ENCODE results near the gene BLOC1S3.

Gene BLOC1S3

DNA sequence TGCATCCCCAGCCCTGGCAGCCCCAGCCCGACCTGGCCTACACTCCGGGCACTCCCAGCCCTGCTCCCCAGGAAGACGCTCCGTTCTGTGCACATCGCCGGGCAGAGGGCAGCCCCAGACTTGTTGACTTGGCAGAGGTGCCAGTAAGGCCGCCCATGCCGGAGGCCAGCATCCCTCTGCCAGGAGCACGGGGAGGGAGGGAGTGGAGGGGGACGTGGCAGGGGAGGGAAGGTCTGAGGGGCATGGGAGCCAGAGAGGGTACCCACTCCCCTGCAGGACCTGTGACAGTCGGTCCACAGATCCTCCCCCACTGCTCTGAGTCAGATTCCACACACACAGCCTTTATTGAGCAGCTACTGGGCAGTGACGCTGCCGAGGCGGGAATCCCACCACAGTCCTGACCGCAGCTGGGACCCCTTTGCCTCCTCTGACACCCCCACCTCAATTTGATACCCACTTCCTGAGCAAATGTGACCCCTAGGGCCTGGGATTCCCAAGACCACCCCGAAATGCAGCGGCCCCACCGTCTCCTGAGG is 15.9 kb upstream of the BLOC1S3 start:
- DNase-seq, result no peak

GRCh38 chr19:45163156-45163555 is 15.4 kb upstream of the BLOC1S3 start:
- DNase-seq, result no peak

- DNase-seq, result no peak
Observed at GRCh38 chr19:45163751-45164460, 14.7 kb upstream of the BLOC1S3 start.

GRCh38 chr19:45164577-45165335 is 13.8 kb upstream of the BLOC1S3 start:
- peak; percentile 61 for DNase-seq

DNA sequence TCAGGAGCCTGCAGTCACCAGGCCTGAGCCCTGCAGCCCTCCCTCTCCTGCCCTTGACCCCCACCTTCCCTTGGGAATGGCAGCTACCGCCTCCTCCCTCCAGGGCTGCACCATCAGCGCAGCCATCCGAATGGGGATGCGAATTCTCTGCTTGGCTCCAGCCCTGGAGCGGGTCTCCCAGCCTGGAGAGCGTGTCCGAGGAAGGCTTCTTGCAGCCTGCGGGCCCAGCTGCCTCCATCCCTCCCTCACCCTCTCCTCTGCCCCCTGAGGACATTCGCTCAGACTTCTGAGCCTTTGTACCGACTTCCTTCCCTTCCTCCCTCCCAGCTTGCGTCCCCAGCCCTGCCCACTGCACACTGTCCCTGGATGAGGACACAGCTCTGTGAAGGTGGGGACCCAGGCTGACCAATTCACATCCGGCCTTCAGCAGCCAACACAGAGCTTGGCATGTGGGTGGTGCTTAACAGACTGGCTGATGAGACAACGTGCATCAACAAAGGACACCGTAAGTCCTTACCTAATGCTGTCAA is 11.8 kb upstream of the BLOC1S3 start:
- DNase-seq, result no peak

- DNase-seq, result no peak
Observed at GRCh38 chr19:45168767-45169351, 9.7 kb upstream of the BLOC1S3 start.

- DNase-seq, result no peak
Observed at GRCh38 chr19:45169602-45170001, 9.0 kb upstream of the BLOC1S3 start.

DNA sequence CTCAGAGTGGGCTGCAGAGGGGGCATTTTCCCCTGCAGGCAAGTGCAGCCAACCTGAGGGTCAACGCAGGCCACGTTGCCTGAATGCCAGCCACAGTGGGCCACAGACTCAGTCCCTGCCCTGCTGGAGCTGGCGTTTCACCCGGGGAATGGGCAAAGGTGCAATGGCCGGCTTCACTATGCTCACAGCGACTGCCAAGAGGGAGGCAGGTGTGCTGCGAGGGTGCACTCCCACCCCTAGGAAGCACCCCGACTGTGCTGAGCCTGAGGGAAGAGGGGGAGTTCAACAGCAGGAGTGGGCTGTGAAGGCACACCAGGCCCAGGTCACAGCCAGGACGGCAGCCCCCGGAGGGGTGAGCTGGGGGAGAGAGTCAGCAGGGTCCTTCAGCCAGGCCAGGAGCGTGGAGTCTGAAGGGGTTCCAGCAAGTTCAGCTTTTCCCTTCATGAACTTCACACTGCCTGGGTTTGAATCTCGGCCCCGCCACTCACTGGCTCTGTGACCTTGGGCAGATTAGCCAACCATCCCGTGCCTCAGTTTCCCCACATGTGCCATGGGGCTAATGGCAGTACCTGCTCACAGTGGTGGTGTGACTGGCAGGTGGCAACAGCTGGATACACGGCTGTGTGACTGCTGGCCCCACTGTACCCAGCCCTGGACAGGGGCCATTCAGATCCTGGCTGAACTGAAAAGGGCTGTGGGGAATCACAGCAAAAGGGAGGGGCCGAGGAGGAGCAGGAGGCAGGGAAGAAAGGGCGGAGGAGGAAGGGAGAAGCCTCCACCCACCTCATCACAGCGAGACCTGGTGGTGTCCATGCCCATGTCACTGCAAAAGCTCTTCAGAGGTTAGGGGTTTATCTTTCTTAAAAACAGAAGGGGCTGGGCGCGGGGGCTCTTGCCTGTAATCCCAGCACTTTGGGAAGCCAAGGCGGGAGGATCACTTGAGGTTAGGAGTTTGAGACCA is 8.2 kb upstream of the BLOC1S3 start:
- DNase-seq, result no peak

DNA sequence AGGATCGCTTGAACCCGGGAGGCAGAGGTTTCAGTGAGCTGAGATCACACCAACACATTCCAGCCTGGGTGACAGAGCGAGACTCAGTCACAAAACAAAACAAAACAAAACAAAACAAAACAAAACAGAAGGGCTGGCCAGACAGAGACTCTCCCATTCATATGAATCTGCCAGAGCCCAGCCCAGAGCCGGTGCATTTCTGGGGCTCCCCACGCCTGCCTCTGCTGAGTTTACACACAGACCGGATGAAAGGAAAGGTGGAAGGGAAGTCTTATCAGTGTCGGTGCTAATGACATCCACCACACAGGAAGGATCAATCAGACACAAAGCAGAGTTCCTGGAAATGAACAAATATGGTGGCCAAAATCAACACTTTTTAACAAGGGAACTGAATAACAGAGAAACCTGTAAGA is 7.4 kb upstream of the BLOC1S3 start:
- DNase-seq, result peak; percentile 62

GRCh38 chr19:45172173-45172572 is 6.4 kb upstream of the BLOC1S3 start:
- DNase-seq, result peak; percentile 57

DNA sequence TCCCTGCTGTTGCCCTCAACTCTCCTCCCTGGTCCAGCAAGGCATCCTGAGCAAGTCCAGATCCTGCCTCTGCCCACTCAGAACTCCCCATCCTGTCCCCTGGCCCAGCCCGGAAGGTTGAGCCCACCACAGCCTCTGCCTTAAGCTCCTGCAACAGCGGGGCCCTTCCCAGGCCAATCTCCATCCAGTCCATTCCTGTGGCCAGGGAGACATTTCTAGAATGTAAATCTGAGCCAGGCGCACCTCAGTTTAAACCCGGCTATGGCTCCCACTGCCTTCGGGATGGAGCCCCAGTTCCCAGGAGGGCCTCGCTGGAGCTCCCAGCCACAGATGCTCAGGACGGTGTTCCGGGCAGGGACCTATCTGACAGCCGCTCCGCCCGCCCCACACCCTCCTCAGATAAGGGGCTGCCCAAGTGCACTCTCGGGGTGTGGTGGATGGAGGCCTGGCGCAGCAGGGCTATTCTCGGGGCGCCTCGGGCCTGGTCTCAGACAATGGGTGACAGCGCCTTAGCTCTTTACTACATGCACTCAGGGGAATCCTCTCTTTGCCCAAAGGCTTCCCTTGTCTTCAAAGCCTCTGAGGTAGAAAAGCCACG is 5.9 kb upstream of the BLOC1S3 start:
- no peak for DNase-seq

- no peak for DNase-seq
Observed at GRCh38 chr19:45173816-45174215, 4.8 kb upstream of the BLOC1S3 start.

DNA sequence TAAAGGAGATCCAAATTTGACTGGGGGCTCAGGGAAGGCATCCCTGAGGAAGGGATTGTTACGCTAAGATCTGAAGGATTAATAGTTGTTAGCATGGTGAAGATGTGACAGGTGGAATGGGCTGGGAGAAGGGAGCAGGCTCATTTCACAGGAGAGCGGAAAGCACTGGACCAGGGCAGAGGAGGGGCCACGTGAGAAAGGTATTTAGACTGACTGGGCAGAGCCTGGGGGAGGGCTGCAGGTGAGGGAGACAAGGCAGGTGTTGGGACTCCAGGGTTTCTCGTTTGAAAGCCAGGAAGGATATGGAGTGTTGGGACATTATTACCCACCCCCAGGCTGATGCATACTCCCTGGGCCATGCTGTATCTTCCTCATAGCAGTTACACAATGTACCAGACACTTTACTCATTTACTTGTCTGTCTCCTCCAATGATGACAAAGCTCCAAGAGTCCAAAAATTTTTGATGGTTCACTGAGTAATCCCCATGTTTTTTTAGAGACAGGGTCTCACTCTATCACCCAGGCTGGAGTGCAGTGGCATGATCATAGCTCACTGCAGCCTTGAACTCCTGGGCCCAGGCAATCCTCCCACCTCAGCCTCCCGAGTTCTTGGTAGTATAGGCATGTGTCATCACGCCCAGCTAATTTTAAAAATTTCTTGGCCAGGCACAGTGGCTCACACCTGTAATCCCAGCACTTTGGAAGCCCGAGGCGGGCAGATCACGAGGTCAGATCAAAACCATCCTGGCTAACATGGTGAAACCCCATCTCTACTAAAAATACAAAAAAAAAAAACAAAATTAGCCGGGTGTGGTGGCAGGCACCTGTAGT is 2.9 kb upstream of the BLOC1S3 start:
- DNase-seq, result no peak

GRCh38 chr19:45177817-45178261 is 745 bp upstream of the BLOC1S3 start, which contains the start of gene TRAPPC6A:
TRAPPC6A (minus strand) TSS chr19:45178237; CDS start chr19:45178218, 19 bp downstream.
- DNase-seq, result no peak

DNA sequence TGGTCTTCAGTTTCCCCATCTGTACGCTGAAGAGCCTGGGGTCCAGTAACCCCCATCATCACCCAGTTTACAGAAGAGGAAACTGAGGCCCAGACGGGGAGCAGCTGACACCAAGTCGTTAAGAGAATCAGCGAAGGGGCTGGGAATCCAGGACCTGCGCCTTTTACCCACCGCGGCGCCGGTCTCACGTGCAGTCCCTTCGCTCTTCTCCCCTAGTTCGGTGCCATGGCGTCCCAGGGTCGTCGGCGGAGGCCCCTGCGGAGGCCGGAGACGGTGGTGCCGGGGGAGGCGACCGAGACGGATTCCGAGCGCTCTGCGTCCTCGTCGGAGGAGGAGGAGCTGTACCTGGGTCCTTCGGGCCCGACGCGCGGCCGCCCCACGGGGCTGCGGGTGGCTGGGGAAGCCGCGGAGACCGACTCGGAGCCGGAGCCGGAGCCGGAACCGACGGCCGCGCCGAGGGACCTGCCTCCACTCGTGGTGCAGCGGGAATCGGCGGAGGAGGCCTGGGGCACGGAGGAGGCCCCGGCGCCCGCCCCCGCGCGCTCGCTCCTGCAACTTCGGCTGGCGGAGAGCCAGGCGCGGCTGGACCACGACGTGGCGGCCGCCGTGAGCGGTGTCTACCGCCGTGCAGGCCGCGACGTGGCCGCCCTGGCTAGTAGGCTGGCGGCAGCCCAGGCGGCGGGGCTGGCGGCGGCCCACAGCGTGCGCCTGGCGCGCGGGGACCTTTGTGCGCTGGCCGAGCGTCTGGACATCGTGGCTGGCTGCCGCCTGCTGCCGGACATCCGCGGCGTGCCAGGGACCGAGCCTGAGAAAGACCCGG is 698 bp downstream of the BLOC1S3 start:
- peak; percentile 37 for DNase-seq

DNA sequence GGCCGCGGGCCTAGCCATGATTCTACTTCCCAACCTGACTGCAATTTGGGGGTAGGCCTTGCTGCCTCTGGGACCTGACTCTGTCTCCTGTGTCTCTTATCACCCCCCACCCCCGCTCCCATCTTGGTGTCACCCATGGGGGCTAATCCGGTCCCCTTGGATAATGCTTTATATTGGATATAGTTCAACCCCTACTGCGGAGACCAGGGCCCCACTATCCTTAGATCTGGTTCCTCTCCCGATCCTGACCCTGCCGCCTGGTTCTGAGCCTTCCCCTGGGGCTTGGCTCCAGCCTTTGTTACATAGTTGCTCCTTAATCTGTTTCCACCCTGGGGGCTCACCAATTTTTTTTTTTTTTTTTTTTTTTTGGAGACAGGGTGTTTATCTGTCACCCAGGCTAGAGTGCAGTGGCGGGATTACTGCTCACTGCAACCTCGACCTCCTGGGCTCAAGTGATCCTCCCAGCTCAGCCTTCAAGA is 1.3 kb downstream of the BLOC1S3 start:
- DNase-seq, result no peak

DNA sequence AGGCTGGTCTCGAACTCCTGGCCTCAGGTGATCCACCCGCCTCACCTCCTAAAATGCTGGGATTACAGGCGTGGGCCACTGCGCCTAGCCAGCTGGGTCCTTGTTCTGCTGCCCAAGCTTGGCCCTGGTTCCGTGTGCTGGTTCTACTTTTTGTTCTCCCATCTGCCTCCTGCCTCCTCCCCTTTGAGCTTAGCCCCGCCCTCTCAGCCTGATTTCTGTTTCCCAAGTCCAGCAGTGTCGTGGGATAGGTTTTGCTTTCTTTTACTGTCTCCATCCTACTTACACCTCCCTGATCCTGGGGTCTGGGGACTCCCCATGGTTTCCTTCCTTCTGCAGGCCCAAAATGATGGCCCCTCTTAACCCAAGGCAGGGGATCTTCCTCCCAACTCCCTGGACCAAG is 2.4 kb downstream of the BLOC1S3 start:
- no peak for DNase-seq

- DNase-seq, result no peak
Observed at GRCh38 chr19:45182758-45183157, 4.2 kb downstream of the BLOC1S3 start.

DNA sequence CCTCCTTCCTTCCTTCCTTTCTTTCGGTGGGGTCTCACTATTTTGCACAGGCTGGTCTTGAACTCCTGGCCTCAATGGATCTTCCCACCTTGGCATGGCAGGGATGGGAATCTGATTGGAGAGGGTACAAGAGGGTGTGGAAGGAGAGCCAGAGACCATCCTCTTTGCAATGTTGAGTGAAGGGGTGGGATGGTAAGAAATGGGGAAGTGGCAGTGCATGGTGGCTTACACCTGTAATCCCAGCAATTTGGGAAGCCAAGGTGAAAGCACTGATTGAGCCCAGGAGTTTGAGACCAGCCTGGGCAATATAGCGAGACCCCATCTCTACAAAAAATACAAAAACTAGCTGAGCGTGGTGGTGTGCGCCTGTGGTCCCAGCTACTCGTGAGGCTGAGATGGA is 5.5 kb downstream of the BLOC1S3 start:
- DNase-seq, result no peak

Data from CD4-positive, alpha-beta T cell treated with Interleukin-6 for 4 hours (primary cell).